Cortex of kidney (tissue), 1 donor: ENCODE data around the gene PDE3B.
"Not testable (repeated sequence)": the region's sequence is repeated elsewhere in the genome, so short reads cannot be mapped to it uniquely, and the experiment has no call there.

Experiments
- DNase-seq: peaks from one replicate; lab custom pipeline; 2025; lab: John Stamatoyannopoulos, UW

The PDE3B gene

DNA sequence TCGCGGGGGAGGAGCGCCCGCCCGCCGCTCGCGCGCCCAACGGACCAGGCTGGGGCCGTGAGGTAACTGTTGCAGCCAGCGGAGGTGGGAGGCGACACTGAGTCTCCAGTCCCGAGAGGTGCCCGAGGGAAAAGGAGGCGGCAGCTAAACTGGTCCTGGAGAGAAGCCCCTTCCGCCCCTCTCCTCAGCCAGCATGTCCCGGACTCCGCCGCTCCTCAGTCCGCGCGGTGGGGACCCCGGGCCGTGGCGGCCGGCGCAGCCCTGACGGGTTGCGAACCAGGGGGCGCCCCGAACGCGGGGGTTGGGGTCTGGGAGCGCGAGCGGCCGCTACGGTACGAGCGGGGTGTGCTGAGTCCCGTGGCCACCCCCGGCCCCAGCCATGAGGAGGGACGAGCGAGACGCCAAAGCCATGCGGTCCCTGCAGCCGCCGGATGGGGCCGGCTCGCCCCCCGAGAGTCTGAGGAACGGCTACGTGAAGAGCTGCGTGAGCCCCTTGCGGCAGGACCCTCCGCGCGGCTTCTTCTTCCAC, at the start of gene PDE3B:
Gene PDE3B, plus strand, starts transcription at position 108 of the 529 bp plus-strand sequence. Its CDS starts 272 bp downstream, at position 380.
- no peak for DNase-seq

DNA sequence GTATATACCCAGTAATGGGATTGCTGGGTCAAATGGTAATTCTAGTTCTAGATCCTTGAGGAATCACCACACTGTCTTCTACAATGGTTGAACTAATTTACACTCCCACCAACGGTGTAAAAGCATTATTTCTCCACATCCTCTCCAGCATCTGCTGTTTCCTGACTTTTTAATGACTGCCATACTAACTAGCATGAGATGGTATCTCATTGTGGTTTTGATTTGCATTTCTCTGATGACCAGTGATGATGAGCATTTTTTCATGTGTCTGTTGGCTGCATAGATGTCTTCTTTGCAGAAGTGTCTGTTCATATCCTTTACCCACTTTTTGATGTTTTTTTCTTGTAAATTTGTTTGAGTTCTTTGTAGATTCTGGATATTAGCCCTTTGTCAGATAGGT, 48.3 kb upstream of the PDE3B start:
- DNase-seq, result not testable (repeated sequence)

DNA sequence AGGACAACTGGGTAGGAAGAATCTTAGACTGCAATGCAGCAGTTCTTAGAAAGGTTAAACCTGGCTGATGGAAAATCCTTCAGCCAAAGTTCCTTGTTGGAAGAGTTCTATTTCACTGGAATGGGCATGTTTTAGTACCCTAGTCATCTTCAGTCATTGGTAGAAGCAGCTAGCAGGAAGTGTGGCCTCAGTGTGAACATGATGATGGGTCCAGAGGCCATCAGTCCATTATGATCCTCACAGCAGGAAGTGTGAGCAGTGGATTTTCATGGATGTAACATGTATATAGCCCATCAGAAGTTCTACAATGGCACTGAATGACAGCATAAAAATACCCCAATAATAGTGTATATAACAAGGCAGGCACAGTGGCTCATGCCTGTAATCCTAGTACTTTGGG, 35.9 kb upstream of the PDE3B start:
- DNase-seq, result no peak

DNA sequence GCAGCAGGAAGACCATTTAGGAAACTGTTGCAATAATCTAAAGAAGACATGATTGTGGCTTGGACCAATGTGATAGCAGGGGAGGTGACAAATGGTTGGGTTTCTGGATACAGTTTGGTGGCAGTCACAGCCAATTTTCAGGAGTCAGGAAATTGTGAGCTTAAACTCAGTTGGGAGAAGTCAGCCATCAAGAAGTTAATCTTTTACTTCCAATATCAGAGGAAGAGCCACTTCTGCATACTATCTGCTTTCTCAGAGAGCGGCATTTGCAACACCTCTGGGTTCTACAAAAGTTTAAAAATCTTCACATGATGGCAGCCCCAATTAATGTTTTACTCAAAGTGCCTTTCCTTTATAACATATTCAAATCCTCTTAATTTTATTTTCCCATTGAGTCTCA, 33.7 kb upstream of the PDE3B start:
- DNase-seq, result no peak

GRCh38 chr11:14611939-14612338, 31.7 kb upstream of the PDE3B start:
- no peak for DNase-seq

- DNase-seq, result no peak
These were observed 30.9 kb upstream of the PDE3B start for GRCh38 chr11:14612694-14613093.

GRCh38 chr11:14614091-14614622, 29.4 kb upstream of the PDE3B start:
- DNase-seq, result no peak

- no peak for DNase-seq
These were observed 26.2 kb upstream of the PDE3B start for GRCh38 chr11:14617241-14618027.

DNA sequence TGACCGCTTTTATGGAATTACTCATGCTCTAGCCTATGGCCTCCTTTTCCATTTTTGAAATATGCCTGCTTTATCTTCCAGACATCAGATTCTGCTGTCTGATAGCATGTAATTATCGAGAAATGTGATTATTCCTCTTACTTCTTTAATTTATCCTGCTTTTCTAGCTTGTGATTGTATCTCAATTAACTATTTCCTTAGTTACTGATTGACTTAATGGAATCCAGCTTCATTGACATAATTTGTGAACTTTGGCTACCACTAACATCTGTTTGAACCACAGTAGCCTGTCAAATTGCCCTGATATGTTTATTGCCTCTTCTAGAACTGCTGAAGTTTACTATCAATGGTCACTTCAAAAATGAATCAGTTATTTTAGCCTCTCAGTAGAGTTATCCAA, 25.5 kb upstream of the PDE3B start:
- DNase-seq, result no peak

GRCh38 chr11:14619603-14620531, 23.7 kb upstream of the PDE3B start:
- no peak for DNase-seq

GRCh38 chr11:14622223-14622954, 21.2 kb upstream of the PDE3B start:
- no peak for DNase-seq

DNA sequence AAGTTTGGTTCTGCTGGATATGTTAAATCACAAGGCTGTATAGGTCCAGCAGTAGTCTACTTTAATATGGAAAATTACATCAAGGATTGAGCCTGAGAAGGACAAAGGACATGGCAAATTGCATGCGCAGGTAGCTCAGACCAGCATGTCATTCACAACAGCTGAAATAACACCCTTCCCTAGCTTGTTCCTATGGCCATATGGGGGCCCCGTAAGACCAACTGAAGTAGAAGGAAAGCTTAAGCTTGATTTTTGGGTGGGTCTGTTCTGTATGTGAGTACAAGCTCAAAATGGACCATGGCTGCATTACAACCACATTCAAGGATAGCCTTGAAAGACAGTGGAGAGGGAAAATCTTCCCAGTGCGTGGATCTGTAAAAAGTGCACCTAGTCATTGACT, 20.6 kb upstream of the PDE3B start:
- no peak for DNase-seq

GRCh38 chr11:14625586-14626205, 17.9 kb upstream of the PDE3B start:
- no peak for DNase-seq

DNA sequence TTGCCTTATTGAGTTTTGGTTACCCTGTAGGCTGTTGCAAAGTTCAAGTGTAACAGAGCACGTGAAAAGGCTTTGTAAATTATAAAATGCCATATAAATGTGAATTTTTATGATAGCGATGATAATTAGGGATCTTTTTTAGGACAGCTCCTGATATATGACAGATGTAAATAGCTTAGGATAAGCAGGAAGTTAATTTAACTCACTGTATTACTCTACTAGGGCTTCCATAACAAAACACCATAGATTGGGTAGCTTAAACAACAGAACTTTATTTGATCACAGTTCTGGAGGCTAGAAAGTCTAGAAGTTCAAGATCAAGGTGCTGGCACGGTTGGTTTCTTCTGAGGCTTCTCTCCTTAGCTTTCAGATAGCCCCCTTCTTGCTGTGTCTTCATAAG, 17.0 kb upstream of the PDE3B start:
- no peak for DNase-seq

GRCh38 chr11:14633506-14634224, 9.9 kb upstream of the PDE3B start:
- DNase-seq, result not testable (repeated sequence)

GRCh38 chr11:14634813-14635212, 8.8 kb upstream of the PDE3B start:
- no peak for DNase-seq

GRCh38 chr11:14635546-14635945, 8.1 kb upstream of the PDE3B start:
- no peak for DNase-seq

DNA sequence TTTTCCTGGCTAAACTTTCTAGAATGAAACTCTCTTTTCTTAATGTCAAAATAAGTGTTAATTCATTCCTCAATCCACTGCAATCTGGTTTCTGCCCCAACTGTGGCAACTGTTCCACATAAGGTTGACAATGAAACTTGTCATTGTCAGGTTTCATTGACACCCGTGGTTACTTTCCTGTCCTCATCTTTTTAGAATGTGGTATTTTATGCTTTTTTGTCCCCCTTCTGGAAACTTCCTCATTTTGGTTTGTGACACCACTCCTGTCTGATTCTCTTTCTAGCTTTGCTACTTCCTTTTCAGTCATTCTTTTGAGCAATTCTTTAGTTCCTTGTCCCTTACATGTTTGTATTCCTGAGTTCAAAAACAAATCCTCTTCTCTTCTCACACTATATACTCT, 7.5 kb upstream of the PDE3B start:
- DNase-seq, result no peak

- no peak for DNase-seq
These were observed 5.7 kb upstream of the PDE3B start for GRCh38 chr11:14637868-14638409.

- no peak for DNase-seq
These were observed 5.0 kb upstream of the PDE3B start for GRCh38 chr11:14638561-14638960.
